SK-N-SH treated with all-trans-retinoic acid at 6 μM for 48 hours (cell line): ENCODE results near the gene DNAJC22.
A peak's percentile ranks its signal among the peaks of the same experiment; 100 is the strongest.

ENCODE experiments used
- ATAC-seq: fragments of 200-7000 bp; cut with Tn5 transposase; 3 replicates; pipeline ENCODE4 v1.9.1; 2020; ENCODE audit warnings: mild to moderate bottlenecking, moderate library complexity
- ARNTL ChIP-seq: fragments of 450-650 bp; formaldehyde crosslinking; IDR thresholded peaks from 2 replicates; pipeline ENCODE4 v1.5.0; 2020; ENCODE audit warnings: low read depth, mild to moderate bottlenecking, moderate library complexity, borderline replicate concordance
- BACH2 ChIP-seq: fragments of 250-450 bp; sonication (Bioruptor Pico); IDR thresholded peaks from 2 replicates; pipeline ENCODE4 v1.9.0; 2021; ENCODE audit warnings: mild to moderate bottlenecking, borderline replicate concordance
- CSDC2 ChIP-seq: fragments of 250-450 bp; sonication (Bioruptor Pico); IDR thresholded peaks from 2 replicates; pipeline ENCODE4 v1.5.0; 2020; ENCODE audit warnings: mild to moderate bottlenecking, moderate library complexity
- ESRRG ChIP-seq: fragments of 250-450 bp; sonication (Bioruptor Pico); IDR thresholded peaks from 2 replicates; pipeline ENCODE4 v1.6.1; 2021; ENCODE audit warnings: mild to moderate bottlenecking
- GLIS3 ChIP-seq: fragments of 250-450 bp; sonication (Bioruptor Pico); IDR thresholded peaks from 2 replicates; pipeline ENCODE4 v1.5.0; 2020; ENCODE audit warnings: mild to moderate bottlenecking, moderate library complexity
- ISL1 ChIP-seq: fragments of 250-450 bp; sonication (Bioruptor Pico); IDR thresholded peaks from 2 replicates; pipeline ENCODE4 v2.1.2; 2022; ENCODE audit warnings: mild to moderate bottlenecking, moderate library complexity
- OSR1 ChIP-seq: fragments of 250-450 bp; sonication (Bioruptor Pico); IDR thresholded peaks from 2 replicates; pipeline ENCODE4 v1.8.0; 2022; ENCODE audit warnings: moderate library complexity, mild to moderate bottlenecking, inconsistent platforms
- PPARA ChIP-seq: fragments of 250-450 bp; sonication (Bioruptor Pico); IDR thresholded peaks from 2 replicates; pipeline ENCODE4 v1.5.0; 2020; ENCODE audit warnings: mild to moderate bottlenecking, borderline replicate concordance
- RARB ChIP-seq: fragments of 250-450 bp; sonication (Bioruptor Pico); IDR thresholded peaks from 2 replicates; pipeline ENCODE4 v1.8.0; 2021; ENCODE audit warnings: mild to moderate bottlenecking, moderate library complexity
- SNAI2 ChIP-seq: fragments of 250-450 bp; sonication (Bioruptor Pico); IDR thresholded peaks from 2 replicates; pipeline ENCODE4 v1.5.0; 2020; ENCODE audit warnings: mild to moderate bottlenecking, moderate library complexity
- TCF4 ChIP-seq: fragments of 250-450 bp; sonication (Bioruptor Pico); IDR thresholded peaks from 2 replicates; pipeline ENCODE4 v1.8.0; 2021; ENCODE audit warnings: mild to moderate bottlenecking, moderate library complexity, borderline replicate concordance
- TOX ChIP-seq: fragments of 250-450 bp; sonication (Bioruptor Pico); IDR thresholded peaks from 2 replicates; pipeline ENCODE4 v1.8.0; 2021; ENCODE audit warnings: mild to moderate bottlenecking, moderate library complexity, borderline replicate concordance
- ZC3H10 ChIP-seq: fragments of 250-450 bp; sonication (Bioruptor Pico); IDR thresholded peaks from 2 replicates; pipeline ENCODE4 v1.5.1; 2021; ENCODE audit warnings: mild to moderate bottlenecking, moderate library complexity
- ZFP3 ChIP-seq: fragments of 250-450 bp; sonication (Bioruptor Pico); IDR thresholded peaks from 2 replicates; pipeline ENCODE4 v1.5.0; 2020; ENCODE audit warnings: mild to moderate bottlenecking, moderate library complexity
- ZNF565 ChIP-seq: fragments of 450-650 bp; formaldehyde crosslinking; conservative IDR thresholded peaks from 2 replicates; pipeline ENCODE4 v1.5.0; 2020; ENCODE audit warnings: low read depth, mild to moderate bottlenecking, moderate library complexity
- ZNF8 ChIP-seq: fragments of 450-650 bp; formaldehyde crosslinking; IDR thresholded peaks from 2 replicates; pipeline ENCODE4 v1.5.0; 2020; ENCODE audit warnings: mild to moderate bottlenecking, moderate library complexity
- TF ChIP-seq, protein P1 (sequence below): fragments of 250-450 bp; sonication (Bioruptor Pico); IDR thresholded peaks from 2 replicates; pipeline ENCODE4 v1.5.0; 2020; ENCODE audit warnings: mild to moderate bottlenecking, moderate library complexity
- TF ChIP-seq, protein P2 (sequence below): fragments of 250-450 bp; sonication (Bioruptor Pico); IDR thresholded peaks from 2 replicates; pipeline ENCODE4 v1.8.0; 2020; ENCODE audit warnings: mild to moderate bottlenecking, moderate library complexity, borderline replicate concordance
- TF ChIP-seq, protein P3 (sequence below): fragments of 250-450 bp; sonication (Bioruptor Pico); IDR thresholded peaks from 2 replicates; pipeline ENCODE4 v1.8.0; 2021; ENCODE audit warnings: low read depth, mild to moderate bottlenecking, moderate library complexity, borderline replicate concordance
- TF ChIP-seq, protein P4 (sequence below): fragments of 250-450 bp; sonication (Bioruptor Pico); IDR thresholded peaks from 2 replicates; pipeline ENCODE4 v1.5.1; 2021; ENCODE audit warnings: mild to moderate bottlenecking, moderate library complexity
- TF ChIP-seq, protein P5 (sequence below): fragments of 250-450 bp; sonication (Bioruptor Pico); IDR thresholded peaks from 2 replicates; pipeline ENCODE4 v1.5.1; 2020; ENCODE audit warnings: low read depth, mild to moderate bottlenecking, moderate library complexity

The DNAJC22 gene

DNA sequence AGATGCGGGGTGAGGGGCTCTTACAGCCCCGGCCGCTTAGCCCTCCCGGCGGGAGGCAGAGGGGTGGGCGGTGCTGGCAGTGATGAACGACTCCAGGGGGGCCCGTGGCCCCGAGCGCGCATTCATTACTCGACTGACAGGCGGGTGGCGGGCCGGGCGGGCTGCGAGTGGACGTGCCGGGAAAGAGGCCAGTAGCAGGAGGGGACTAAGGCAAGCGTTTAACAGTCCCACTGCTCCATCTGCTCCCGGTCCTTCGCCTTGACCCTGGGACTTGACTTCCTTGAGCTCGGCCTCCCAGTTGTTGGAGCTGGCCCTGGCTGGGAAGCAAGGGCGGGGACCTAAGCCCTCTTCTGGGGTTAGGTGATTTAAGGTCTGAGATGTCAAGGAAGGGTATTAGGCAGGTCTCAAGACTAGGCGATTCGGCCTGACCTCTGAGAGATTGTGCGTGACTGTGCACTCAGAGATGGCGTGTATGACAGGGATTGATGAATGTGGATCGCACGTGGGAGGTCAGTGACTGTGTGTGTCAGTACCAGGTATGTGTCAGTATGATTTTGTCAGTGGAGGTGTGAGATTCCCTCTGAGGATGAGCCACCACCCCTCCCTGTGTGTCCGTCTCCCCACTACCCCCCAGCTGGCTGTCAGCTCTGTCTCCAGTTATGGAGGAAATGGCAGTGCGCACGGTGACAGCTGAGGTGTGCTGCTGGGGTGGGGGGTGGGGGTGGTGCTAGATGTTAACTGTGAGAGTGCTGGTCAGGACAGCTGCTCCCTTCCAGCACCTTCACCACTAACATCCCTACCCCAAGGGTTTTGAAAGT, 3.6 kb upstream of the DNAJC22 start:
- TF ChIP-seq, protein P1, sequence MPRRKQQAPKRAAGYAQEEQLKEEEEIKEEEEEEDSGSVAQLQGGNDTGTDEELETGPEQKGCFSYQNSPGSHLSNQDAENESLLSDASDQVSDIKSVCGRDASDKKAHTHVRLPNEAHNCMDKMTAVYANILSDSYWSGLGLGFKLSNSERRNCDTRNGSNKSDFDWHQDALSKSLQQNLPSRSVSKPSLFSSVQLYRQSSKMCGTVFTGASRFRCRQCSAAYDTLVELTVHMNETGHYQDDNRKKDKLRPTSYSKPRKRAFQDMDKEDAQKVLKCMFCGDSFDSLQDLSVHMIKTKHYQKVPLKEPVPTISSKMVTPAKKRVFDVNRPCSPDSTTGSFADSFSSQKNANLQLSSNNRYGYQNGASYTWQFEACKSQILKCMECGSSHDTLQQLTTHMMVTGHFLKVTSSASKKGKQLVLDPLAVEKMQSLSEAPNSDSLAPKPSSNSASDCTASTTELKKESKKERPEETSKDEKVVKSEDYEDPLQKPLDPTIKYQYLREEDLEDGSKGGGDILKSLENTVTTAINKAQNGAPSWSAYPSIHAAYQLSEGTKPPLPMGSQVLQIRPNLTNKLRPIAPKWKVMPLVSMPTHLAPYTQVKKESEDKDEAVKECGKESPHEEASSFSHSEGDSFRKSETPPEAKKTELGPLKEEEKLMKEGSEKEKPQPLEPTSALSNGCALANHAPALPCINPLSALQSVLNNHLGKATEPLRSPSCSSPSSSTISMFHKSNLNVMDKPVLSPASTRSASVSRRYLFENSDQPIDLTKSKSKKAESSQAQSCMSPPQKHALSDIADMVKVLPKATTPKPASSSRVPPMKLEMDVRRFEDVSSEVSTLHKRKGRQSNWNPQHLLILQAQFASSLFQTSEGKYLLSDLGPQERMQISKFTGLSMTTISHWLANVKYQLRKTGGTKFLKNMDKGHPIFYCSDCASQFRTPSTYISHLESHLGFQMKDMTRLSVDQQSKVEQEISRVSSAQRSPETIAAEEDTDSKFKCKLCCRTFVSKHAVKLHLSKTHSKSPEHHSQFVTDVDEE (CRISPR knock-in tag): no peak
- TF ChIP-seq, protein P2, sequence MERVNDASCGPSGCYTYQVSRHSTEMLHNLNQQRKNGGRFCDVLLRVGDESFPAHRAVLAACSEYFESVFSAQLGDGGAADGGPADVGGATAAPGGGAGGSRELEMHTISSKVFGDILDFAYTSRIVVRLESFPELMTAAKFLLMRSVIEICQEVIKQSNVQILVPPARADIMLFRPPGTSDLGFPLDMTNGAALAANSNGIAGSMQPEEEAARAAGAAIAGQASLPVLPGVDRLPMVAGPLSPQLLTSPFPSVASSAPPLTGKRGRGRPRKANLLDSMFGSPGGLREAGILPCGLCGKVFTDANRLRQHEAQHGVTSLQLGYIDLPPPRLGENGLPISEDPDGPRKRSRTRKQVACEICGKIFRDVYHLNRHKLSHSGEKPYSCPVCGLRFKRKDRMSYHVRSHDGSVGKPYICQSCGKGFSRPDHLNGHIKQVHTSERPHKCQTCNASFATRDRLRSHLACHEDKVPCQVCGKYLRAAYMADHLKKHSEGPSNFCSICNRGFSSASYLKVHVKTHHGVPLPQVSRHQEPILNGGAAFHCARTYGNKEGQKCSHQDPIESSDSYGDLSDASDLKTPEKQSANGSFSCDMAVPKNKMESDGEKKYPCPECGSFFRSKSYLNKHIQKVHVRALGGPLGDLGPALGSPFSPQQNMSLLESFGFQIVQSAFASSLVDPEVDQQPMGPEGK (CRISPR knock-in tag): no peak
- TF ChIP-seq RARB (CRISPR knock-in tag): no peak
- TF ChIP-seq, protein P3, sequence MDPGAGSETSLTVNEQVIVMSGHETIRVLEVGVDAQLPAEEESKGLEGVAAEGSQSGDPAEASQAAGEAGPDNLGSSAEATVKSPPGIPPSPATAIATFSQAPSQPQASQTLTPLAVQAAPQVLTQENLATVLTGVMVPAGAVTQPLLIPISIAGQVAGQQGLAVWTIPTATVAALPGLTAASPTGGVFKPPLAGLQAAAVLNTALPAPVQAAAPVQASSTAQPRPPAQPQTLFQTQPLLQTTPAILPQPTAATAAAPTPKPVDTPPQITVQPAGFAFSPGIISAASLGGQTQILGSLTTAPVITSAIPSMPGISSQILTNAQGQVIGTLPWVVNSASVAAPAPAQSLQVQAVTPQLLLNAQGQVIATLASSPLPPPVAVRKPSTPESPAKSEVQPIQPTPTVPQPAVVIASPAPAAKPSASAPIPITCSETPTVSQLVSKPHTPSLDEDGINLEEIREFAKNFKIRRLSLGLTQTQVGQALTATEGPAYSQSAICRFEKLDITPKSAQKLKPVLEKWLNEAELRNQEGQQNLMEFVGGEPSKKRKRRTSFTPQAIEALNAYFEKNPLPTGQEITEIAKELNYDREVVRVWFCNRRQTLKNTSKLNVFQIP (CRISPR knock-in tag): no peak
- TF ChIP-seq ISL1 (CRISPR knock-in tag): no peak
- TF ChIP-seq SNAI2 (CRISPR knock-in tag): no peak
- no peak for TF ChIP-seq ZC3H10 (CRISPR knock-in tag)
- TF ChIP-seq ZNF565: no peak
- no peak for TF ChIP-seq CSDC2 (CRISPR knock-in tag)
- no peak for TF ChIP-seq ZFP3
- TF ChIP-seq GLIS3 (CRISPR knock-in tag): no peak
- TF ChIP-seq OSR1: no peak
- no peak for TF ChIP-seq ESRRG (CRISPR knock-in tag)
- TF ChIP-seq, protein P4, sequence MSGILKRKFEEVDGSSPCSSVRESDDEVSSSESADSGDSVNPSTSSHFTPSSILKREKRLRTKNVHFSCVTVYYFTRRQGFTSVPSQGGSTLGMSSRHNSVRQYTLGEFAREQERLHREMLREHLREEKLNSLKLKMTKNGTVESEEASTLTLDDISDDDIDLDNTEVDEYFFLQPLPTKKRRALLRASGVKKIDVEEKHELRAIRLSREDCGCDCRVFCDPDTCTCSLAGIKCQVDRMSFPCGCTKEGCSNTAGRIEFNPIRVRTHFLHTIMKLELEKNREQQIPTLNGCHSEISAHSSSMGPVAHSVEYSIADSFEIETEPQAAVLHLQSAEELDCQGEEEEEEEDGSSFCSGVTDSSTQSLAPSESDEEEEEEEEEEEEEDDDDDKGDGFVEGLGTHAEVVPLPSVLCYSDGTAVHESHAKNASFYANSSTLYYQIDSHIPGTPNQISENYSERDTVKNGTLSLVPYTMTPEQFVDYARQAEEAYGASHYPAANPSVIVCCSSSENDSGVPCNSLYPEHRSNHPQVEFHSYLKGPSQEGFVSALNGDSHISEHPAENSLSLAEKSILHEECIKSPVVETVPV (CRISPR knock-in tag): no peak
- no peak for TF ChIP-seq BACH2
- TF ChIP-seq PPARA (CRISPR knock-in tag): no peak
- no peak for TF ChIP-seq ZNF8 (CRISPR knock-in tag)
- TF ChIP-seq TCF4: no peak
- TF ChIP-seq, protein P5, sequence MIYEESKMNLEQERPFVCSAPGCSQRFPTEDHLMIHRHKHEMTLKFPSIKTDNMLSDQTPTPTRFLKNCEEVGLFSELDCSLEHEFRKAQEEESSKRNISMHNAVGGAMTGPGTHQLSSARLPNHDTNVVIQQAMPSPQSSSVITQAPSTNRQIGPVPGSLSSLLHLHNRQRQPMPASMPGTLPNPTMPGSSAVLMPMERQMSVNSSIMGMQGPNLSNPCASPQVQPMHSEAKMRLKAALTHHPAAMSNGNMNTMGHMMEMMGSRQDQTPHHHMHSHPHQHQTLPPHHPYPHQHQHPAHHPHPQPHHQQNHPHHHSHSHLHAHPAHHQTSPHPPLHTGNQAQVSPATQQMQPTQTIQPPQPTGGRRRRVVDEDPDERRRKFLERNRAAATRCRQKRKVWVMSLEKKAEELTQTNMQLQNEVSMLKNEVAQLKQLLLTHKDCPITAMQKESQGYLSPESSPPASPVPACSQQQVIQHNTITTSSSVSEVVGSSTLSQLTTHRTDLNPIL (CRISPR knock-in tag): no peak
- no peak for TF ChIP-seq ARNTL
- peak; percentile 6 for ATAC-seq

DNA sequence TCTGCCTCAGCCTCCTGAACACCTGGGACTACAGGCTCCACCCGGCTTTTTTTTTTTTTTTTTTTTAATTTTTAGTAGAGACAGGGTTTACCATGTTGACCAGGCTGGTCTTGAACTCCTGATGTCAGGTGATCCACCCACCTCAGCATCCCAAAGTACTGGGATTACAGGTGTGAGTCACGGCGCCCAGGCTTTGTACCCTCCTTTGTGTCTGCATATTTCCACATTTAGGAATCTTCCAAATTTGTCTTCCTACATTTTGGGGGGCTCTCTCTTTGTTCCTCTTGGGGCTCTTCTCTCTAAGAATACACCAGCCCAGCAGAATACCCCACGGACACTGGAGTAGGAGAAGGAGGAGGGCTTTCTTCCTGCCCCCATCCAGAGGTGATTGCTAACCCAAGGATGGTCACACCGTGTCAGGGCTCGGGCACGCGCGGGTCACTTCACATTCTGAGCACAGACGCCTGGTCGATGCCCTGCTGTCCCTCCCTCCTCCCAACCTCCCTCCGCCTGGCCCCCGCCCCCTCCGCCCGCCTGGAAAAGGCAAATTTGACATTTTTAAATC, 2.1 kb upstream of the DNAJC22 start:
- ATAC-seq: no peak
- no peak for TF ChIP-seq TCF4
- TF ChIP-seq TOX (CRISPR knock-in tag): no peak
- TF ChIP-seq ZC3H10 (CRISPR knock-in tag): no peak
- TF ChIP-seq ARNTL: no peak
- TF ChIP-seq ZNF565: no peak
- TF ChIP-seq, protein P1 (CRISPR knock-in tag): no peak
- TF ChIP-seq, protein P5 (CRISPR knock-in tag): no peak
